Fibroblast of skin of scalp (primary cell): ENCODE data around the gene ARAP1.

Source experiments
- DNase-seq: peaks from one replicate; pipeline ENCODE4 v3.0.0-alpha.2; 2013

ARAP1 gene

DNA sequence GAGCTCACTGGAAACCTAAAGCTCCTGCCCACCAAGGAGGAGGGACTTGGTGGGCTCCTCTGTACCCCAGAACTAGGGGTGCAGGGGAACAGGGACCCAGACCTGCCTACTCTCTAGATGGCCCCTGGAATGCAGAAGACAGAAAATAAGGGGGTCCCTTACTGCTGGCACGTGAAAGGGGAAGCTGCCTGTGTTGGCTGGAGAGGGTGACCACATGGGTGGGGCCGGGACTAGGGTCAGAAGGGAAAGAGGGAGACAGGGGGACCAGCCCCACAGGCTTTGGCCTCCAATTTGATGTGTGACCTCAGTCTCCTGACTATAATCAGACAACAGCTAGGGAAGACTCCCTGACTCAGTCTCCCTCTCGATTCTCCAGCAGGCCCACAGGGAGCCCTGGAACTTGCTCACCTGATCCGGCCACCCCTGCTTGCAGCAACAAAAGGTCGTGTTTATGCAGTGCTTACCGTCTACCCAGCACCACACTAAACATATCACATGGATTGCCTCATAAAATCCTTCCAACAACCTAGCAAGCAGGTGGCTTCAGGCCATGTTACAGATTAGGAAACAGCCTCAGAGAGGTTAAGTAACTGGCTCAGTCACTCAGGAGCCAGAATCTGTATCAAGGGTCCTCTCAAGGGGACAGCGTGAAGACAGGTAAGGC lies 10.2 kb downstream of the ARAP1 start:
- DNase-seq: no peak

GRCh38 chr11:72741429-72741833 lies 10.8 kb downstream of the ARAP1 start:
- no peak for DNase-seq

GRCh38 chr11:72740562-72741428 lies 11.4 kb downstream of the ARAP1 start:
- no peak for DNase-seq

GRCh38 chr11:72740060-72740424 lies 12.2 kb downstream of the ARAP1 start:
- no peak for DNase-seq

- DNase-seq: no peak
Observed at GRCh38 chr11:72739240-72740059, 12.8 kb downstream of the ARAP1 start.

GRCh38 chr11:72738199-72739141 lies 13.7 kb downstream of the ARAP1 start:
- peak; percentile 34 for DNase-seq

DNA sequence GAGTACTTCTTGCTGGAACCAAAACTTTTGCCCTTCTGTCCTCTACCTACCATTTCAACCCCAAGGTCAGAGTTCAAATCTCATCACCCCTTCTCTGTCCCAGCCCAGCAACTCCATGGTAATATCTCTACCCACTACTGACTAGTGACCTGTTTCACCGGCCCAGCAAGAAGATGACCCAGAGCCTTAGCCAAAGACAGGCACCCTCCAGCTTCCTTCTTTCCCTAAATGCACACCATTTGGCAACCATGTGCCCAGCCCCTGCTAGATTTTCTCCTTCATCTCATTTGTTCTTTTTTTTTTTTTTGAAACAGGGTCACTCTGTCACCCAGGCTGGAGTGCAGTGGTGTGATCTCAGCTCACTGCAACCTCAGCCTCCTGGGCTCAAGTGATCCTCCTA lies 14.9 kb downstream of the ARAP1 start:
- no peak for DNase-seq

DNA sequence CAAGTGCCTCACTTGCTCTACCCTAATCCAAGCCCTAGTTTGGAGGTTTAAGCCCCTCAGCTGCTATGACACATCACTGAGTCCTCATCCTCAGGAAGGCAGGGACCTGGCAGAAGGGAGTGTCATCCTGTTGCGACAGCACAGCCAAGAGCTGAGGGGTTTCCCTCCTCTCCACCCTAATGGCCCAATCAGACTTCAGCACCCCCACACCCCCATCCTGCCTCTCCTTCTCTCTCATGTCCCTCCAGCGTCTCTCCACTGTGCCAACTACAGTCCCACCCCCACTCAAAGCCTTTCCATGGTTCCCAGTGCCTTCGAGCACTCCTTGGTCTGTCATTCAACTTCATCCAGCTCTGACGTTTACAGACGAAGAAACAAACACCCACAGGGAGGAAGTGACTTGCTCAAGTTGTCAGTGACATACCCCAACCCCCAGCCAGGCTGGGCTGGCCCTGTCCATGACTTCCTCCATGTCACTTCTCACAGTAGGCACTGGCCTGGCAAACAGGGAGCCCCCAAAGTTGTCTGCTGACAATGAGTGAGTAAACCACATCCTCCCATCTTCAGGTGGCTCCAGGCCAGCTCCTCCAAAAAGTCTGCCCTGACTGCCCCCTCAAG lies 15.6 kb downstream of the ARAP1 start:
- peak; percentile 51 for DNase-seq

DNA sequence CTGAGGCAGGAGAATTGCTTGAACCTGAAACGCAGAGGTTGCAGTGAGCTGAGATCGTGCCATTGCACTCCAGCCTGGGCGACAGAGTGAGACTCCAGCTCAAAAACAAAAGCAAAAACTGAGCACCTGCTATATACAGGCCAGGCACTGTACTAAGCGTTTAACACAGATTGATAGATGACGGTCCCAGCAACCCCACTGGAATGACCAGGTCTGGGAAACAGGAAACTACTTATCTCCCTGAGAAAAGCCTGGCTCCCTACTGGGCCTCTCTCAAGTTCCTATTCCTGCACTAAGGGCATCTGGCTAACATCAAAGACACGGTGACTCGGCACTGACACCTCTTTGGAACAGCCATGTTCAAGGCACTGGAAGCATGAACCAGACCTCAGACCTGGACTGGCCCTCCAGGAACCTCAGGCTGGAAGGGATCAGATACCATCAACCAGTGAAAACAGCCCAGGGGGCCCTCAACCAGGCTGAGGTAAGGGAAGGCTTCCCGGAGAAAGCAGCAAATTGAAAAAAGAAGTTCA lies 16.6 kb downstream of the ARAP1 start:
- DNase-seq: no peak

DNA sequence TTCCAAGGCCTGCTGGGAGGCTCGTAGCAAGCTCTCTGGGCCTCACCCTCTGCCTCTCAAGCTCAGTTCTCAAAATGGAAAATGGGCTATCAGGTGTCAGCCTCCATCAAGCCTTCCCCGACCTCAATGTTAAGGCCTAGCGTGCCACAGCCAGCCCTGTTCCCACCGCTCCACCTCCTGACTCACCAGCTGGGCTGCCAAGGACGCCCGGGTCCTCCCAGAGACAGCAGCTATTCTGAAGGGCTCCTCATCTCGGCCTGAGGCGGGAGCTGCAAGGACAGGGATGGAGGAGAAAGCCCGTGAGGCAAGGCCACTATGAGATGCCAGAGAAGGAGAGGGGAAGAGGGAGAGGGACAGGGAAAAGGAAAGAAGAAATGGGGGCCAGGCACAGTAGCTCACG lies 19.9 kb downstream of the ARAP1 start:
- no peak for DNase-seq

DNA sequence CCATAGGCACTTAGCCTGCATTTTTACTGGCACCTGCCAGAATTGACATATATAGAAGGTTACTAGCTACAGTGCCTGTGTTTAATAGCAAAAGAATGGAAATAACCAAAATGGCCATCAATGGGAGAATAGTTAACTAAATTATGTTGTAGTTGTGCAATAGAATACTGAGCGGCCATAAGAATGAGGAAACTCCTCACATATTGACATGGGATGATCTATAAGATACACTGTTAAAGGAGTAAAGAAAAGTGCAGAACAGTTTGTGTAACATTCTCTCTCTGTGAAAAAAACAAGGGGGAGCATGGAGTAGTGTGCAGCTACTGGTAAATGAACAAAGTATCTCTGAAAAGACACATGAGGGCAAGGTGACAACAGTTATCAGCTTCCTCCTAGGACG lies 21.5 kb downstream of the ARAP1 start:
- no peak for DNase-seq

GRCh38 chr11:72730243-72730642 lies 22.0 kb downstream of the ARAP1 start:
- no peak for DNase-seq

GRCh38 chr11:72727521-72727920 lies 24.7 kb downstream of the ARAP1 start:
- DNase-seq: no peak

DNA sequence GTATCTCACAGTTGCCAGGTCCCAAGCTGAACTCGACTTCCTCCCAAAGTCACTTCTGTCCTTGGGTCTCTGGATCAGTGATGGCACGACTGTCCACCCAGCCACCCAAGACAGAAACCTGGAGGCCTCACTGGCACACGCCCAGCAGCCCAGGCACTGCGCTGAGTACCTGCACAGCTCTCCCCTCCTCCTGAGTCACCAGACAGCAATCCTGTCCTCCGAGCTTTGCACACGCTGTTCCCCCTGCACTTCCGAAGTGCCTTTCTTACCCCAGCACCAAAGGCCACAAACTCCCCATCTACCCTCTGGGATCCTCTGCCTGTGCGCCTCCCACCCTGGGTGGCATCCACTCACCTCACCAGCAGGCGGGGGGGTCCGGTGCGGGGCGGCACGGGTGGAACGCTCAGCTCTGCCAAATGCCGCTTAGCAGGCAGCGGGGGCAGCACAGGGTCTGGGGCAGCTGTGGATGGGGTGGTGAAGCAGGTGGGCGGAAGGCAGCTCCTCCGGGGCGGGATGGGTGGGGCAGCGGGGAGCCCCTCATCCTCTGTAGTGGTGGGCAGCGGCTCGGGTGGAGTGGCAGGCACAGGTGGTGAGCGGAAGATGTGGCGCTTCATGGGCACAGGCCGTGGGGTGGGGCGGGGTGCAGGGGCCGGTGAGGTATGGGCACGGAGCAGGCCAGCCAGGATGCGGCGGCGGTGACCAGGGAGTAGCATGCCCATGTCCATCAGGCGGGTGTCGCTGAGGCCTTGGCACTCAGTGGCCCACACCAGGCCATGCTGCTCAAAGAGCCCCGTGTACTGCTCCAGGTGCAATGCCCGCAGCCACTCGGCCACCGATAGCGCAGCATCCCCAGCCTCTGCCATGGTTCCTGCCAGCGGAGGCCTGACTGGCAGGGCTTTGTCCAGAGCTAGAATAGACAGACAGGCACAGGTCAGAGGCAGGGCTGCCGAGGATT lies 25.7 kb downstream of the ARAP1 start:
- DNase-seq: no peak

GRCh38 chr11:72725724-72726028 lies 26.5 kb downstream of the ARAP1 start:
- DNase-seq: no peak

DNA sequence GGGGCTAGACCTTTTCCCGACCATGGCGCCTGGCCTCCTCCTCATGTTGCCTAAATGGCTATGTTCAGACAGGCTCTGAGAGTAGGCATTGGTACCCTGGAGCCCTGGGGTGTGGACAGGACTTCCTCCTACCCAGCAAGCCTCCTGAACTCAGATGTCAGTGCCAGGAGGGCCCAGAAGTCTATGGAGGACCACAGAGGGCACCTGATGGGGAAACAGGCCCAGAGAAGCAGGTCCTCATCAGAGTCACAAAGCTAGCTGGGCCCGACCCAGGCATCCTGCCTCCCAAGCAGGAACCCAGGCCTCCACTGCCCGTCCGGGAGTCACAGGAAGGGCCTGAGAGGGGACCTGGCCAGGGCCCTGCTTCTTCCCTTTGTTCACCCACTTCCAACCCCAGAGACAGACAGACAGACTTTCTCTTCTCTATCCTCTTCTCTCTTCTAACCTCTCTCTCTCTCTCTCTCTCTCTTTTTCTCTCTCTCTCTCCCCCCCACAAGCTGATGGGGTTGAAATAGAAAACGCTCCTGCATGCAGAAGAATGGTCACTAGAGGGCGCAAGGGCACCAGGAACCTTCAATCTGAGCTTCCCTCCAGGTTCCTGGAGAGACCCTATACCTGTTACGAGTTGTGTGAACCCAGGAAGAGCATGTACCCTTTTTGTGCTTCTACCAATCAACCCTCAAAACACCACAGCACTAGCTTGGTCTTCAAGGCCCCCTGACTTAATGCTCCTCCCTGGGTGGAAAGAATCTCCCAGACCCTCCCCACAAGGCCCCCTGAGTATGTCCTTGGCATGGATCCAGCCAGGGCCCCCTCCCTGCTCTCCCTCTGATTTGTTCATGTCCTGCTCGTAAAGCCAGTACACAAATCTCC lies 27.1 kb downstream of the ARAP1 start:
- peak; percentile 80 for DNase-seq

DNA sequence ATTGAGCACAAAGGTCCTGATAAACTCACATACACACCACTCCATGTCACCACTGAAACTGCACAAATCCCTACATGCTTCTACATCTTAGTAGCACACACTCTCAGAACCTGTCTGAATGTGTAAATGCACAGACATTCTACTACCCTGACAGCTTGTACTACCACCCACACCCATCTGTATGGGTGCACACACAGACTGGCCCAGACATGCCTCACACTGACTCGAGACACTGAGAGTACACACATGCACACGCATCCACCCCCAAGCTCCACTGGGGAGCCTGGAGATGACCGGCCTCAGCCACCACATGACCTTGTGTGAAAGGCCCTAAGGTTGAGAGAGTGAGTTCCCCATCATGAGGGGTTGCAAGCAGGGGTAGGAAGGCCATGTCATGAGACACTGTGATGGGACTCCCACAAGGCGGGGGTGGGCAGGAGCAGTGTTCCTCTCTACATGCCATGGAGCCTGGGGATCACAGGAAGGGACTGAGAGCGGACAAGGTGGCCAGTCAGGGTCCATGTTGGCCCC lies 28.1 kb downstream of the ARAP1 start:
- no peak for DNase-seq

DNA sequence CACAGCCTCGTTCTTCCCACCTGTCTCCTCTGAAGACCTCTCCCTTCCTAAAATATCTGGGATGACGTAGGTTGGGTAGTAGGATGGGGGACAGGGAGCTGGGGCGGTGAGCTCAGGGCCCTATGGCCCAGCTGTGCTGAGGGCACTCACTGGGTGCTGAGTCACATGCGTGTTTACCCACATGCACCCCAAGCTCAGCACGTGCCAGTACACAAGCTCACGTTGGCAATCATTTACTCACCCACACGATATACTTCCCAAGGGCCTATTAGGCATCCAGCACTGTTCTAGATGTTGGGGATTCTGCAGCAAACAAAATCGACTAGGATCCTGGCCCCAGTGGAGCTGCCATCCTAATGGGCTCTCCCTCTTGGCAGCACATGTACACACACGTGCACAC lies 28.7 kb downstream of the ARAP1 start:
- DNase-seq: no peak
